Tibial nerve (tissue), 4 donors: Measurements from ENCODE around the gene ADGRB3.

ENCODE experiments used
- CTCF ChIP-seq, 5 experiments: fragments of 200-600 bp in 3 of 5; fragments of 450-650 bp in 2 of 5; sonication (generic) in 3 of 5; IDR thresholded peaks; one replicate each; pipeline ENCODE4 v1.5.1; 2016 to 2019; ENCODE audit warnings: antibody characterized with exemption in 5 of 5, mild to moderate bottlenecking in 3 of 5, moderate library complexity in 2 of 5
- EP300 ChIP-seq, 2 donors: sonication (generic); formaldehyde crosslinking; IDR thresholded peaks; one replicate each; pipeline ENCODE4 v1.6.1; 2017; ENCODE audit warnings: antibody characterized with exemption in 2 of 2, mild to moderate bottlenecking in 1 of 2
- POLR2A ChIP-seq, 2 donors: fragments of 450-650 bp; IDR thresholded peaks; one replicate each; pipeline ENCODE4 v1.6.1; 2017; ENCODE audit warnings: antibody characterized with exemption in 2 of 2, mild to moderate bottlenecking in 2 of 2, moderate library complexity in 2 of 2

GRCh38 chr6:68776354-68776753 is 141.3 kb downstream of the ADGRB3 start:
- TF ChIP-seq POLR2A (IDR thresholded peaks at IDR 0.05) (no peak), CTCF (IDR thresholded peaks at IDR 0.05) (no peak), EP300 (IDR thresholded peaks at IDR 0.05) (no peak)
